ENCODE measurements around the gene PSMB2.

PSMB2 gene

DNA sequence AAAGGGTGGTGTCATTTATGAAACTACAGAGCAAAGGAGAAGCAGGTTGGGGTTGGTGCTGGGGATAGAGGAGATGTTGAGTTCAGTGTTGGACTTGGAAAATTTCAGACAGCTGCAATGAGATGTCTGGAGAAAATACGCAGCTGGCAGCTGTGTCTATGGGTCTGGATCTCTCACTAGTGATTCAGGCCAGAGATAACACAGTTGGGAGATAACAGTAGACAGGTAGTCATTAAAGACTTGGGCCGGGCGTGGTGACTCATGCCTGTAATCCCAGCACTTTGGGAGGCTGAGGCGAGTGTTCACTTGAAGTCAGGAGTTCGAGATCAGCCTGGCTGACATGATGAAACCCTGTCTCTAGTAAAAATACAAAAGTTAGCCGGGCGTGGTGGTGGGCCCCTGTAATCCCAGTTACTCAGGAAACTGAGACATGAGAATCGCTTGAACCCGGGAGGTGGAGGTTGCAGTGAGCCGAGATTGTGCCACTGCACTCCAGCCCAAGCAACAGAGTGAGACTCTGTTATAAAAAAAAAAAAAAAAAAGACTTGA, 70.7 kb downstream of the PSMB2 start:
- peak; percentile 8 for DNase-seq

- no peak for DNase-seq
These were observed 71.4 kb downstream of the PSMB2 start for GRCh38 chr1:35569936-35570335.

DNA sequence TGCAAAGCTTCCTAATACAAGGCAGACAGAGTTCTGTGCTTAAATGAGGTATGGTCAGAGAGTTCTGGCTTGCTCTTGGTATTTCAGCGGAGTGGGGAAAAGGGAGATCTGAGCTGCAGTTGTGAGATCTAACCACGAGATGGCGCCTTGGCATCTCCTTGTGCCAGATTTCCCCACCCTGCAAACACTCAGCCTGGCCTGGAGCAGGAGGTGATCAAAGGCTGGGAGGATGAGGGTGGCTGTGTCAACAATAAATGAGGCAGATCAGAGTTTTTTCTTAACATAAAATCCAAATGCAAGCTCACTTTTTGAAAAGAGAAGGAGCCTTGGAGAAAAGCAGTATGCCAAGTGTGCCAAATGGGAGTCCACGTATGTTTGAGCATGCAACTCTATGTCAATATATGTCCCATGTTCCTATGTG, 72.3 kb downstream of the PSMB2 start:
- DNase-seq: peak; percentile 77

DNA sequence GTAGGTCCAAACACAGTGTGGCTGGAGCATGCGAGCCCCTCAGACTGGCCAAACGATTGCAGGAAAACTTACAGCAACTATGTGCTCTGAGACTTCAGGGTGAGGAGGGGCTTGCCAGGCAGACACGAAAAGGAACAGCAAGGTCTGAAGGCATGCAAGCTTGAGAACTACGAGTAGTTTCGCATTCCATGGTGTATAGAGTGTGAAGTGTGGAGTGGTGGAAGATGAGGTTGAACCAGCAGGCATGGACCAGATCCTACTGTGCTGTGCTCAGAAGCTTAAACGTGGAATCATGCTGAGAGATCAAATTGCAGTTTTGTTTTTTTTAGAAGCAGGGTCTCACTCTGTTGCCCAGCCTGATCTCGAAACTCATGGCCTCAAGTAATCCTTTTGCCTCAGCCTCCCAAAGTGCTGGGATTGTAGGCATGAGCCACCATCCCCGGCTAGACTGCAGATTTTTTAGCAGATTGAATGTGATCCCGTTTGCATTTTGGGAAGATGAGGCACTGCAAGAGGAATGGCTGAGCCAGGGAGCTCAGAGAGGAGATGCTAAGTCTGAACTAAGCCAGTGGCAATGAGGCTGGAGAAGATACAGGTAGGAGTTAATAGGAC, 73.3 kb downstream of the PSMB2 start:
- no peak for DNase-seq

DNA sequence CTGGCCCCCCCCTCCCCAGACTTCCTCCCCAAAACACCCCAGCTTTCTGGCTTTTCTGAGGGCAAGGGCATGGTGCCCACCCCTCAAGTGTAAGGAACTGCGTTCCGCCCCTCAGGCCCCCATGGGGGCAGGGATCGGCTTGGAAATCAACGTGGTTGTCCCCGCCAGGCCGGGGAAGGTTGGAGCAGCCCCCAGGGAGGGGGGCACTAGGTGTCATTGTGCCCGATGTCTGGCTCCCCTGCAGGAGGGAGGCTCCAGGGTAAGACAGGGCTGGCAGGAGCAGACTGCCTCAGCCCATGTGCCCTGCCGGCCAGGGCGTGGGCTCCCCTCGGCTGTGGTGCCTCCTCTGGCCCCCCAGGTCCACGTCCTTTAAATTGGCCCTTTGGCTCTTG, 75.6 kb downstream of the PSMB2 start:
- no peak for DNase-seq

DNA sequence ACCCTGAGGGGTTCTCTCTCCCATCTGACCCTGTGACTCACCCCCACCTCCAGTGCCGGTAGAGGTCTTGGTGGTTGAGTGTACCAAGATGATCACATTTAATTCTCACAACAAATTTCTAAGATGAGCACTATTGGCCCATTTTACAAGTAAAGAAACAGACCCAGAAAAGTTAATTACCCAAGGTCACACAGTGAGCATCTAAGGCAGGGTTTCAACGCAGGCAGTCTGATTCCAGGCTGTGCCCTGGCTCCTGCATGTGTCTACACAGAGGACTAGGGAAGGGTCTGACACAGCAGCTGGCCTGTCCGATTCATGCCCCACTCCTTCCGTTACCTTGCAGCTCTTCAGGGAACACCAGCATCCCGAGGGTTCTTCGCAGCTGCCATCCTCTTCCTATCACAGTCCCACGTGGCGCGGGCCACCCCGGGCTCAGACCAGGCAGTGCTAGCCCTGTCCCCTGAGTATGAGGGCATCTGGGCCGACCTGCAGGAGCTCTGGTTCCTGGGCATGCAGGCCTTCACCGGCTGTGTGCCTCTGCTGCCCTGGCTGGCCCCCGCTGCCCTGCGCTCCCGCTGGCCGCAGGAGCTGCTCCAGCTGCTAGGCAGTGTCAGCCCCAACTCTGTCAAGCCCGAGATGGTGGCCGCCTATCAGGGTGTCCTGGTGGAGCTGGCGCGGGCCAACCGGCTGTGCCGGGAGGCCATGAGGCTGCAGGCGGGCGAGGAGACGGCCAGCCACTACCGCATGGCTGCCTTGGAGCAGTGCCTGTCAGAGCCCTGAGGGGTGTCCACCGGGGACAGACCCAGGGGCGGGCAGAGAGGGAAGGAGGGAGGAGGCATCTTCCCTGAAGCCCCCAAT, 76.2 kb downstream of the PSMB2 start:
- DNase-seq: no peak

DNA sequence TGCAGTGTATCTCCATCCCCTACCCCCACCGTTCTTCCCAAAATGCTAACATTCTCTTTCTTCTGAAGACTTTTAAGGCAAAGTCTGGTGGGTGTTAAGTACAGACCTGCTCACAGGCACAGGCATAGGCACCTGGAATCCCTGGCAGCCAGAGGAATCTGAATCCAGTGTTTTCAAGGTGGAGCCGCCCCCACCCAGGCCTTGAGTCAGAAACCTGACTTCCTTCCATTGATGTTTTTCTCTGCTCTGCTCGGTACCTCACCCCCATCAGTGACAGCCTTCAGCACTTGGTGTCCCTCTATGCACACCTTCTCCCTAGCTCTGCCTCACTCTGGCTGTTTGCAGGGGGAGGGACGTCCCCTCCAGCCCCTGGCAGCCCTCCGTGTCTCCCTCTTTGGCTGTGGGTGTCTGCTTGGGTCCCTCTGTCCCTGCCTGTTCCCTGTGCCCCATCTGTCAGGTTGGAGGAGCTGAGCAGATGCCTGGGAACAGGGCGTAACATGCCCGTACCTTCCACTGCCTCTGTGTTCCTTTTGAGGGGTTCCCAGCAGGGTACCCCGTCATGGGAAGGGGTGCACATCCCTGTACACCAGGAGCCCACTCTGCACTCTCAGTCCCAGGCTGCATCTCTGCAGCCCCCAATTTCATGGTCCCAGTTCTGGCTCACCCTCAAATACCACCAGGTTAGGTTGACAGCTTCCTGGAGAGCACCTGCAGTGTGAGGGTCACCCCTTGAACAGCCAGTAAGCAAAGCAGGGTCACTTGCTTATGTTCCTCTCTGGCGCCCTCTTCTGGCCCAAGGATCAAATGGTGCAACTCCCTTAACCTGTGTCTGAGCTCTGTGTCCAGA, 77.1 kb downstream of the PSMB2 start:
- no peak for DNase-seq

- no peak for DNase-seq
These were observed 78.2 kb downstream of the PSMB2 start for GRCh38 chr1:35563166-35563565.

GRCh38 chr1:35561972-35562680, 79.2 kb downstream of the PSMB2 start:
- DNase-seq: no peak

DNA sequence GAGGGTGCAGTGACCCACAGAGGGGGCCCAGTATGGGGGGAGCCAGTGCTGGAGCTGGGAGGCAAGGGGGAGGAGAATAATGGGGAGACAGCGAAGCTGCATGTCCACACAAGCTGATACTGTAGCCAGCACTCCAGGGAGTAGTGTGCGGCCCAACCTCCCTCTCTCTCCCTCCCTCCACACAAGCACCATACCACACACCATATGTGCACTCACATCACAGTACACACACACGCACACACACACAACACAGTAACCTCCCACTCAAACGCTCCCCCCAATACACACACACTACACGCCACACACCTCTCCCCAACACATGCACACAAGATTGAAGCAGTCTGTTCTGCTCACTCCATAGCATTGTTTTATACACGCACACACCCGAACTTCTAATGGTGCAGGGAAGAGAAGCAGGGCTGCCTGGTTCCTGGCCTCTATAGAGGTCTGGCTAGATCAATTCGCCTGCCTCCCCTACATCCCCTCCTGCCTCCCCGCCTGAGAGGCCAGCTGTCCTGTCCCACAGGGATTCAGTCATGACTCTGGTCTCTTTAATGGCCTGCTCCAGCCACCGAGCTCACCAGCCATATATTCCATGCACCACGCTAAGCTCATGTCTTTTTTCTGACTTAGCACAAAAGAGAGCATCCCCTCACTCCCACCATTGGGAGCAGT, 79.9 kb downstream of the PSMB2 start:
- DNase-seq: no peak

GRCh38 chr1:35560256-35561225, 80.8 kb downstream of the PSMB2 start:
- no peak for DNase-seq

DNA sequence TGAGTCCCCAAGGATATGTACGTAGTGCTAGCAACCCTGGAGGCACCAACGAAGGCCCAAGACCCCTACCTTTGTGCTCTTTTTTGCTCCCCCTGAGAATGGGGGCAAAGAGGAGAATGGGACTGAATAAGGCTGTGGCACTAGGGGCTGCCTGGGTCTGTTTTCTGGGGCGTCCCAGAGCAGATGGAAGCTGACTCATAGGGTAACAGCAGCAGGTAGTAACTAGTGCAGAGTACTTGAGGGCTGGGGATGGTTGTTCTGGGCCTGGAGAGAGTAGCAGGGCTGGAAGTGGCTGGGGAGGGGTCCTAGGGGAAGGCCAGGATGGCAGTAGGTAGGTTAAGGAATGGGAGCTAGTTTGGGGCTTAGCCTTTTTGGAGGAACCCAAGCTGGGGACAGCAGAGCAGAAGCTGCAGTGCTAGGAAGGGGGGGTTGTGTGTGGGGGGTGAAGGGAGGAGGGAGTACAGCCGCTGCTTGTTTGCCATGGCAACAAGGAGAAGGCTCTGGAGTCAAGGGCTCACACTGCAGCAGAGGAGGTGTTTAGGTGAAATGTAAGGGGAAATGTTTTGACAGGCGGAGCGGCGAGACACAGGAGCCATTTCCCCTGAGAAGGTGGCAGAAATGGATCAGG, 81.9 kb downstream of the PSMB2 start:
- no peak for DNase-seq

DNA sequence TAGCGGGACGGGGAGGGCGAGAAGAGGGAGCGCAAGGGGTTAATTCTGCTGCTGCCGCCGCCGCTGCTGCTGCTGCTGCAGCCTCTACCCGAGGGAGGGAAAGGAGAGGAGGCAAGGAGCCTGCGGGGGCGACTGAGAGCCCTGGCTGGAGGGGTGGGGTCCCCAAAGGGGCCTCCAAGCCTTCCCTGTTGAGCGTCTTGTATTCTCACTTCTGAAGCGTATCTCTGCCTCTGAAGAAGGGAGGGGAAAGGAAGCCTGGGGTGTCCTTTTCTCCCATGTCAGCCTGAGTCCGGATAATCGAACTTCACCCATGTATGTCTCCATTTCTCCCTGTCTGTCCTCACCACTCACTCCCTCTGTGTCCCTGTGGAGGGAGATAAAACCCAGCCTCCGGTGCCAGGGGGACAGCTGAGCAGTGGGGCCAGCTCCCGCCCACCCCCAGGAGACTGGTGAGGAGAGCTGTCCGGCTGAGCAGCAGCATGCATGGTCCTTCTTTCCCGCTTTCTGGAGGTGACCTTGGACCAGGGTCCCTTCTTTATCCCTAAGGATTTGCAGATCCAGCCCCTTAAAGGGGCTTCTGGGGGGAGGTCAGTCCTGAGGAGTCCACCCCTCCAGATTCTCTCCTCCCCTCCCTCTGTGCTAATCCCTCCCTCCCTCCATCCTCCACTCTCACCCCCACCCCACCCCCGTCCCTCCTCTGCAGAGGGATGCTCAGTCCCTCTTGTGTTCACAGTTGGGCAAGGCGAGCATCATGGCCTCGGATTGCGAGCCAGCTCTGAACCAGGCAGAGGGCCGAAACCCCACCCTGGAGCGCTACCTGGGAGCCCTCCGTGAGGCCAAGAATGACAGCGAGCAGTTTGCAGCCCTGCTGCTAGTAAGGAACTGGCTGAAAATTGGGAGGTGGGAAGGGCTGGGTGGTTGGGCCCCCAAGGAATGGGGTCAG, 82.7 kb downstream of the PSMB2 start:
- no peak for DNase-seq

- peak; percentile 98 for DNase-seq
These were observed 83.5 kb downstream of the PSMB2 start, which contains the start of gene NCDN for GRCh38 chr1:35557611-35558373. TSS of gene NCDN (plus strand) at chr1:35557799. CDS start at chr1:35558191, 392 bp downstream.

DNA sequence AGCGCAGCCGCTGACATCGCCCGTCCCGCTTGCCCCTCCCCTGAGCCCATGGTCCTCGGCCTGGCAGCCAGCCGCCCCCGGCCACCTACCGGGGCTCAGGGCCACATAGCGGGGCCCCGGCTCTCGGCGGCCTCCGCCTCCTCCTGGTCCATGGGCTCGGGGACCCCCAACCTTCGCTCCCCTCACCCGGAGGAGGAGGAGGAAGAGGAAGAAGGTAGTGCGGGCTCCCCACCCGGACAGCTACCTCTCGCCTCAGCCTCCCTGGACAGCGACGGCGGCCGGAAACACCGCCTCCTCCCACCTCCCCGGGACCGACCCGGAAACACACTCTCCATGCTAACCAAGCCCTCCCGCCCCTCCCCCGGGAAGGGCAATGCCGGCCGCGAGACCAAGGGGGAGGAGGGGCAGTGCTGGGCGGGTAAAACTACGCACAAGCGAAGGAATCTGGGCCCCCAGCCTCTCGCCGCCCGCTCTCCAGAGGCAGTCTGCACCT, 84.2 kb downstream of the PSMB2 start, which contains the start of gene KIAA0319L:
Gene KIAA0319L (minus strand): TSS at position 286 of the 493 bp plus-strand sequence. CDS start 2,912 bp downstream, outside the sequence.
- no peak for DNase-seq

- DNase-seq: no peak
These were observed 84.7 kb downstream of the PSMB2 start for GRCh38 chr1:35556484-35557117.
